Adipose tissue (tissue), 3 donors: Measurements from ENCODE around the gene ABCA9. TPM values are rescaled to one million over a fixed set of nuclear protein-coding genes. Genes with fewer than 3 reads are reported as not detected.

Experiments
- H3K27ac ChIP-seq: one replicate; pipeline ENCODE4 v1.5.1; 2013; ENCODE audit warnings: low read depth, low read length
- WGBS, 3 donors: extraction: QIAGEN DNeasy Blood & Tissue Kit; methylation state at CpG; one replicate each; pipeline ENCODE4 v1.1.7; 2013; 5-methylcytosine and 5-hydroxymethylcytosine counted together
- polyA plus RNA-seq, 3 donors: library from polyadenylated mRNA; stranded (reverse); fragments of 200-250 nt; gene quantifications; one replicate each; pipeline ENCODE4 v1.2.3, GENCODE V29; 2013
- donor health status: healthy with polysubstance abuse.
- donor health status: Bipolar disorder and iron deficiency.
- donor health status: healthy.

ABCA9 gene
- polyA plus RNA-seq, 3 donors = 1.8 to 23.9 (median 21.1) TPM

DNA sequence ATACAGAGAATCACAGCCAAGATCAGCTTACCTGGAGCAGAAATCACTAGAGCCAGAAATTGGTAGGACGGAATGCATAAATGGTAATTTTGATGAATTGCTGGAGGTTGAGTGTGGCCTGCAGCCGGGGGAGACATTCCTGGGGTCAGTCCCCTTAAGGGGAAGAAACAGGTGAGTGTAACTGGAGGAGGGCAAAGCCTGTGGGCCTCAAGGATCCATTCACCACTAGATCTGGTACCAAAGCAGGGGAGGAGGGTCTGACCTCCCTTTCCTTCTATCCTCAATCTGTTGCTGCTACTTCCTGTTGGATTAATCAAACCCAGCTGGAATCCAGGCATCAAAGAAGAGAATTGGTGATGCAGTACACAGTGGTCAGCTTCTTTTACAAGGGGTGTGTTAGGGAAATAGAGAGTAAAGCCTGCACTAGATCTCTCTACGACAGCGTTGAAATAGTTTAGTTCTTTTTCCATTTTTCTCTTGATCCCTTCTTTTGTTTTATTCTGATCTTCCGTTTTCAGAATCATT lies 8.6 kb upstream of the ABCA9 start:
- 92 to 96% (median 93%) methylated on average over 5 of the region's 5 CpGs for WGBS, 3 donors
- H3K27ac ChIP-seq = no peak overlapping the region

DNA sequence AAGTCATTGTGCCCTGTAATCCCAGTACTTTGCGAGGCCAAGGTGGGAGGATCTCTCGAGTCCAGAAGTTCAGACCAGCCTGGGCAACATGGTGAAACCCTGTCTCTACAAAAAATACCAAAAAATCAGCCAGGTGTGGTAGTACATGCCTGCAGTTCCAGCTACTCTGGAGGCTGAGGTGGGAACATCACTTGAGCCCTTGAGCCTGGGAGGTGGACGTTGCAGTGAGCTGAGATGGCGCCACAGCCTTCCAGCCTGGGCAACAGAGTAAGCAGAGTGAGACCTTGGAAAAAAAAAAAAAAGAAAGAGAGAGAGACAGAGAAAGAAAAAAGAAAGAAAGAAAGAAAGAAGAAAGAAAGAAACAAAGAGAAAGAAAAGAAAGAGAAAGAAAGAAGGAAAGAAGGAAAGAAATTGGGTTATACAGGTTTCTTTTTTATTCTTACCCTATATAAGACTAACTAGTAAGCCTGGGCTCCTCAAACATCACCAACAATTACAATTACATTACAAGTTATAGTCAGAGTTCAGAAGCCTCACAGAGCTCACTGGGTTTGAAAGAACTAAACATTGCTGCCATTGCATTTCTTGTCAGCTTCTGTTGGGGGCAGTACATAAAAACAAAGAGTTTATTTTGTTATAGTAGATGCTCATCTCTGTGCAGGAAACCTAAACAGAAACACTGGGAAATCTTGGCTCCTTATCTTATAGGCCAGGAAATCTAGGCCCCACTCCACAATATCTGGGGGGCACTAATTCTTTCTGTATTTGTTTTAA lies 6.7 kb upstream of the ABCA9 start:
- H3K27ac ChIP-seq = no peak overlapping the region
- WGBS, 3 donors = 94 to 96% (median 96%) methylated on average over 4 of the region's 4 CpGs

DNA sequence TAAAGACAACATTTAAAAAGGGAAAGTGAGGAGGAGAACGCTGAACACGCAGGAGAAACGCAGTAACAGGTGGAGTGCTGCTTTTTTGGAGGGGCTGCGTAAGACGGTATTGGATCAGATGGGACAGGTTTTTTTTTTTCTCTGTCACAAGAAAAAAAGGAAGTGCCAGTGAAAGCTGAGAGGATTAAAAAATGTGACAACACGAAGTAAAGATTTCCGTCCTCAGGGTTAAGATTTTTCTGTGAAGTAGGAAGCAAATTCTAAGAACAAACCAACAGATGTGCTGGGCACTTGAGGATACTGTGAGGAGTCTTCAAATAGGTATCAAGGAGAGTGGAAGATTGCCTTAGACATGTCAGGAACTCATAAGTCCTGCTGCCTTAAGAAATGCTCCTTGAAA lies 5.8 kb upstream of the ABCA9 start:
- H3K27ac ChIP-seq = no peak overlapping the region
- 56 to 85% (median 71%) methylated on average over 7 of the region's 7 CpGs for WGBS, 3 donors

DNA sequence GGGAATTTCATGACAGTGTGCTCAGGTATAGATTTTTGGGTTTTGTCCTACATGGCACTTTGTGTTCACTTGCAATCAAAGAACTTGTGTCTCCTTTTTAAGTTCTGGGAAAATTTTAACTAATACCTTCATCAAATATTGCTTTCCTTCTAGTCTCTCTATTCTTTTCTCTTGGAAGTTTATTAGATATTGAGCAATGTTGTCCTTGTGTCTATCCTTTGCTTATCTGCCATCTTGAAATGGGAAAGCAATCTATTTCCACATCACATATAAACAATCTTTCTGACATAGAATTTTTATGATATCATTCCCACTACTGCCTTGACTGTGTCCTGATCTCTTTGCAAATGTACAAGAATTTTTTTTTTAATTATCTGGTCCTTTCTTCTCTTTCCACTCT lies 4.4 kb upstream of the ABCA9 start:
- H3K27ac ChIP-seq = no peak overlapping the region

DNA sequence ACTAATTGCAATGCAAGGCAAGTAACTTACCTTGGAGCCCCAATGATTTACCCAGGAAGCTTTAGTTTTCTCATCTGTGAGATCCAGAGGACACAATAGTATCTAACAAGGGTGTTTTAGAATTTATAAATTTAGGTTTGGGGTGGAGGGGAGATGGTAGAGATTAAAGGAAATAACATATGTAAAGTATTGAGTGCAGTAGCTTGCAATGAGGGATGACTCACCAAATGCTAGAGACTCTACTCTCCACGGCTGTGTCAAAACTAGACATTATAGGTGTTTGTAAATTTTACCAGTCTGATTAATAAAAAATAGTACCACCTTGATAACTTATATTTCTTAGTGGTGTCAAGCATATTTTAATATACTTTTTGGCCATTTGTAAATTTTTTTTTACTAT lies 3.7 kb upstream of the ABCA9 start:
- 74 to 92% (median 84%) methylated on average over 1 of the region's 1 CpG for WGBS, 3 donors
- H3K27ac ChIP-seq = no peak overlapping the region

DNA sequence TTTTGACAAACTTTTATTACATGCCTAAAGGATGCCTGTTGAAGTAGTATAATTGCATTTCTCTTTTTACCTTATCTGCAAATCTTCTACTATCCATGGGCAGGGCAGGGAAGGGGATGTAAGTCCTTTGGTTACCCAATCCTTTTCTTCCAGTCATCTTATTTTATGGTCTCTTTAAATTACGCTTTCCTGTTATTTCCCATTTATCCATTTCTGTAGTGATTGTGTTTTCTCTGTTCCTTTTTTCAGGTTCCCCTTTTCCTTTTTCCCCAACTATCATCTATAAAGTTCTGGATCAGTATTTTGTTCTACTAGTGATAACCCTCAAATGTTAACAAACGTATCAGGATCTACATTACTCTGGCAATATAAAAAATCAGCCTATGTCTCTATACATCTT lies 3.3 kb upstream of the ABCA9 start:
- WGBS, 3 donors = 79 to 93% (median 80%) methylated on average over 2 of the region's 2 CpGs
- no peak overlapping the region for H3K27ac ChIP-seq

DNA sequence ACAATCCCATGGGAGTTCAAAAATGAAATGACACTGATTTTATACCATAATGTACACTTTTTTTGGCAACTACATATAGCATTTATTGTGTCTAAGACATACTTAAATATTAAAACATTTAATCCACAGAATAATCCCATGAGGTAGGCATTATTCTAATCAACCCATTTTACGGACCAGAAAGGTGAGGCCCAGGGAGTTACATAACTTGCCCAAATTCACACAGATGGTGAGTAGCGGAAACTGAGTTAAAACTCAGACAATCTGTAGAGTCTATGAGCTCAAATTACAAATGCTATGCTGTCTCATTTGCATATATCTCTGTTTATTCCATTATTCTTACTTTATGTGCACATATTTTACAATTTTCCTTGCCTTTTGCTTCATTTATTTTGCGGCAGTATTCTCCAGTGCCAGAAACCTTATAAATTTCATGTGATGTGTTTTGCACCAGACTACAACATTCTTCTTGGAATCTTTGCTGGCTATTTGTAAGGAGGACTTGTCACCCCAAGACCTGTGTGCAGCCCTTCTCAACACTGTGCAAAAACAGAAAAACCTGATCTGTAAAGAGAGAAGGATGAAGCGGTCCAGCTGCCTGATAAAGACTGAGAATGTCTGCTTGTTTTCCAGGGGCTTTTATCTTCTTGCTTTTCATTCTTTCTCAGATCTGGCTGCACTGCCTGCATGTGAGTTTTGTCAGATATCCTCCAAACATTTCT lies 2.3 kb upstream of the ABCA9 start:
- WGBS, 3 donors = 60 to 84% (median 83%) methylated on average over 4 of the region's 4 CpGs
- no peak overlapping the region for H3K27ac ChIP-seq

DNA sequence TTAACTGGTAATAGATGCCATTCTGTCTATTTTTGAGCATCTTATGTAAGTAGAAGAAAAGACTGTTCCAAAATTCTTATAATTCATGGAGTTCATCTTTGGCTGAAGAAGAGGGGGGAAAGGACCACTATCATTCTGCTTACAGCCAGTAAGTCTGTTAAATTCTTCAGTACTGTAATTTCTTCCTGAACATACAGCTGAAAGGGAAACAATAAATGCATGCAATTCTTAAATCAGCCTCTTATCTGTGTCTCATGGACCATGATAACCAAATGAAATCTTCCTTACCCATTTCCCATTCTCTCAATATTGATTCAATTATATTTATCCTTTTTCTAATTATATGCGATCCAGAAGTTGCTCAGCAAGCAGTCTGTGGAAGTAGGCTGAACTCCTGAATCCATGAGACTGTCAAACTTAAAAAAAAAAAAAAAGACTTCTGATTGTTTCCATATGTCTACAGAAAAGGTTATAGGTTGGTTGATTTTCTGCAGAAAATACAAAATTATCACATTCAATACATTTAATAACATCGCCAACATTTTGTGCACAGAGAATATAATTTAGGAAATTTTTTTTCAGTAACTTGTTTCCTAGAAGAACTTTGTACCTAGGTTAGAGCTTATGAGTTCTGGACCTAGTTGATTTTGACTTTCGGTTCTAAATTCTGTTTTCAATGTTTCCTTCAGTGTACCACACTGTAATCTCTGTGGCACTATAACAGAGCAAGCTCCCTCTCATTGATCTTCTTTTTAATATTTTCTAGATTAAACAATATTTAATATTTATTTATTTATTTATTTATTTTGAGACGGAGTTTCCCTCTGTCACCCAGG lies 1.2 kb upstream of the ABCA9 start:
- H3K27ac ChIP-seq = no peak overlapping the region
- 82 to 89% (median 85%) methylated on average over 4 of the region's 4 CpGs for WGBS, 3 donors

DNA sequence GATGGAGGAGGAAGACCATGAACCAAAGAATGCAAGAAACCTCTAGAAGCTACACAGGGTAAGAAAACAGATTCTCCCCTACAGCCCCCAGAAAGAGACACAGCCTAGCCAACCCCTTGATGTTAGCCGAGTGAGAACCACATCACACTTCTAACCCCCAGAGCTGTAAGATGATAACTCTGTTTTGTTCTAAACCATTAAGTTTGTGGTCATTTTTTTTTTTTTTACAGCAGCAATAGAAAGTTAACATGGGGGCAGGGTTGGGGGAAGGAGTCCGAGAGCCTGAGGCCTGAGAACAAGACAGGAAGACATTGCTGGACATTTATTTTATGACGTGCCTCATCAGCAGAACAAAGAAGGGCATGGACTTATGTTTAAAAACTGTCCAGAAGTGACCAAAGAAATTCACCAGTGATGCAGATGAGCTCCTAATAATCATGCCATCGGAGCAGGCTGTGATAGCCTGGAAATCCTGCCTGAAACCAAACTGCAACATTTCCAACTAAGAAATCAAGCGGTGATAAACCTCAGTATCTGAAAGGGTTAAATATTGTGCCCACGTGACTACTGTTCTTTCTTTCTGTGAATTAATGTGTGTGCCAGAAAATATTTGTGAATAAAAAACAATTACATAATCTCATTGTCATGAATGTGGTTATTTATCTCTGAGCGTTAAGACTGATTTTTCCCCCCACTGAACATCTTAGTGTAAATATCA lies 1.1 kb downstream of the ABCA9 start:
- no peak overlapping the region for H3K27ac ChIP-seq
- WGBS, 3 donors = 51 to 61% (median 56%) methylated on average over 7 of the region's 7 CpGs

DNA sequence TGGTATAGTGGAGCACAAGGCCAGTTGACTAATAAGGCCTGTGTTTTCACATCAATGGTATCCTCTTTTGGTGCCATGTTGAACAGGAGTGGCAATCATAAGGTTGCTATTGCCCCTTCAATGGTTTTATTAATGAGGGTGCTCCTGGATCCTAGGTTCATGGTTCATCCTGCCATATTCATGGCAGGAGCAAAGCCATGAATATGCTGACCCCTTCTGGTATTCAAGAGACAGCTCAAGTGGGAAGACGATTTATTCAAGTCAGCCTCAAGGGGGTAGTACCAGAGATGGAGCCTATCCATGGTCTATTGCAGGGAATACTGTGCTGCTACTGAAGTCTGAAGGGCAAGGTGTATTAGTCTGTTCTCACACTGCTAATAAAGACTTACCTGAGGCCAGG lies 2.6 kb downstream of the ABCA9 start:
- 65 to 92% (median 91%) methylated on average over 1 of the region's 1 CpG for WGBS, 3 donors
- no peak overlapping the region for H3K27ac ChIP-seq

DNA sequence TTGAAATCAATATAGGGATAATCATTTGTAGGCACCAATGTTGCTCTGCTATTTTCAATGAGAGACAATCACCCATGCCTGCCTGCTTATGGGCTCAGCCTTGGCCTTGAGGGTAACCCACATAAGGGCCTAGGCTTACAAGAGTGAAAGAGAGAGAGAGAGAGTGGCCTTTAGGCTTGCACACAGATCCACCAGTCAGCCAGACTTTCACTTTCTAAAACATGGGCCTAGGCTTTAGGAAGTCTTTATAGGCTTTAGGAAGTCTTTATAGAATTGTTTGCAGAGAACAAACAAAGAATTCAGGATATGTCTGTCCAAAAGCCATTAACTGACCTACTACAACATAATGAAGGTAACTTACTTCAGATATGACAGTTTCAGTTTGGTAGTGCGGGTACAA lies 3.4 kb downstream of the ABCA9 start:
- H3K27ac ChIP-seq = no peak overlapping the region
- 74 to 86% (median 83%) methylated on average over 1 of the region's 1 CpG for WGBS, 3 donors

DNA sequence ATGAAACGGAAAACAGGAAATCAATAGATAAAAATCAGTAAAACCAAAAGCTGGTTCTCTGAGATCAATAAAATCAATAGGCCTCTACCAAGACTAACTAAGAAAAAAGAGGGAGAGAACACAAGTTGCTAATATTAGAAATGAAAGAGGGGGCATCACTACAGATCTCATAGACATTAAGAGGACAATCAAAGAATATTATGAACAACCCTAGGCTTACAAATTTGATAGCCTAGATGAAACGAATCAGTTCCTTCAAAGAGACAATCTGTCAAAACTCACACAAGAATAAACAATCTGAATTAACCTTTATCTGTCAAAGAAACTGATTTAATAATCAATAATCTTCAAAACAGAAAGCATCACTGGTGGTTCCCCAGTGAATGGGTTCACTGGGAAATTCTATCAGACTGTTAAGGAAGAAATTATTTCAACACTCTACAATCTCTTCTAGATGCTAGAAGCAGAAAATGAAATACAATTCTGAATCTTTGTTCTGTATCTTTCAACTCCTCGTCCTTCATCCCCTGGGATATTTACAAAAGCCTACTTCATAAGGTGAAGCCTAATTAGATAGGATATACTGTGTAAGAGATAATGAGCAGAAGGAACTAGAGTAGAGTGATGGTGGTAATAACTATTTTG lies 4.4 kb downstream of the ABCA9 start:
- 88 to 94% (median 91%) methylated on average over 3 of the region's 3 CpGs for WGBS, 3 donors
- no peak overlapping the region for H3K27ac ChIP-seq

DNA sequence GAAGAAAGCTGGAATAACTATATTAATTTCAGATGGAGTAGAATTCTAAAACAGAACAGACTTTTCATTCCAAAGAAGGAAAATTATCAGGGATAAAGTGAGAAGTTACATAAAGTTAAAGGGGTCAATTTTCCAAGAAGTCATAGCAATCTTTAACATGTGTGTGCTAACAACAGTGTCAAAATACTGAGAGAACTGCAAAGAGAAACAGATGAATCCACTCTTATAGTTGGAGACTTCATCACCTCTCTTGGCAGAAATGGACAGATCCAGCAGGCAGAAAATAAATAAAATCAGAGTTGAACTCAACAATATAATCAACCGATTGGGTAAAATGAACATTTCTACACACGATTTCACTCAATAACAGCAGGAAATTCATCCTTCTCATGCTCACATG lies 5.4 kb downstream of the ABCA9 start:
- WGBS, 3 donors = 92 to 95% (median 92%) methylated on average over 2 of the region's 2 CpGs
- H3K27ac ChIP-seq = no peak overlapping the region

DNA sequence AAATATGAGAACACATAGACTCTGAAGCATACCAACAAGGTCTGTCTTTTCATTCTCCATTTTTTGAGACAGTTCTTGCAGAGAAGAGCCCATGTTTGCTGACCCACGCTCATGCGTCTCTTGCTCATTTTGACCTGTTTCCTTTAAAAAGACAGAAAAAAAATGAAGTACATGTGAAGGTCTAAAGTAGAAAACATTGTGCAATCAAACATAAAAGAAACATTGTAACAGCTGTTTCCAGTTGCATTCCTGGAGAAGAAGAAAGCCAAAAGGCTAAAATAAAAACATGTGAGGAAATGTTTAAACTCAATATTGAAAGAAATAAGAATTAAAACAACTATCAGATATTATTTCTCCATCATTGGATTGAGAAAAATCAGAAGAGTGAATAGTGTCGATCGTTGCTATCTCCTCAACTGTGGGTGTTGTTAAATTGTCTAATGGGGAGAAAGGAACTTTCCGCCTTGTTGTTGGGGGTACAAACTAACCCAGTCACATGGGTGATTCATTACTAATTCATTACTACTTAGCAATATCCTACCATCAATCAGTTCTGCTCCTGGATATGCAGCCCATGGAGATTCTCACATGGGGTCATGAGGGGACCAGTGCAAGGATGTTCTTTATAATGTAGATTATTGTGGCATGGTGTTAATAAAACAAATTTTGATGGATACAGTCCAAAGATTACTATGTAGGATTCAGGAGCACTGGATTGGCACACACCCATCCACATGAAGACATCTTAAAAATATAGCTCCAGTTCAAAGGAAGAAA lies 9.5 kb downstream of the ABCA9 start:
- H3K27ac ChIP-seq = no peak overlapping the region
- WGBS, 3 donors = 52 to 71% (median 60%) methylated on average over 5 of the region's 5 CpGs

DNA sequence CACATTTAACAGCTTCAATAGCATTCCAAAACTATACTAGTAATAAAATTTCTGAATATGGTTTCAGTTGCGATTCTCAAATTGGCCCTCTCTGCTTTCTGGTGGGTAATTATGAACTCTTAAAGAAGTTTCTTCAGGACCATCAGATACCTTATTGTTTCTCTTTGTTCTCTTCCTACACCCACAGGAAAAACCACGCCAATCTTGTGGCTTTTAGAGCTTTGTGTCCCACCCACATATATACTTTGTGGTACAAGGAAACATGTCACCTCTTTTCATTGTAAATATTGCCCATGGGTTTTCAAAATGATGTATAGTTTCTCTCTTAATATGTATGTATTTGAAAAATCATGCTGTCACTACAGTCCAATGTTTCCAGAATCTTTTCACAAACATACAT lies 12.1 kb downstream of the ABCA9 start:
- WGBS, 3 donors = 82 to 96% (median 83%) methylated on average over 2 of the region's 2 CpGs
- no peak overlapping the region for H3K27ac ChIP-seq

DNA sequence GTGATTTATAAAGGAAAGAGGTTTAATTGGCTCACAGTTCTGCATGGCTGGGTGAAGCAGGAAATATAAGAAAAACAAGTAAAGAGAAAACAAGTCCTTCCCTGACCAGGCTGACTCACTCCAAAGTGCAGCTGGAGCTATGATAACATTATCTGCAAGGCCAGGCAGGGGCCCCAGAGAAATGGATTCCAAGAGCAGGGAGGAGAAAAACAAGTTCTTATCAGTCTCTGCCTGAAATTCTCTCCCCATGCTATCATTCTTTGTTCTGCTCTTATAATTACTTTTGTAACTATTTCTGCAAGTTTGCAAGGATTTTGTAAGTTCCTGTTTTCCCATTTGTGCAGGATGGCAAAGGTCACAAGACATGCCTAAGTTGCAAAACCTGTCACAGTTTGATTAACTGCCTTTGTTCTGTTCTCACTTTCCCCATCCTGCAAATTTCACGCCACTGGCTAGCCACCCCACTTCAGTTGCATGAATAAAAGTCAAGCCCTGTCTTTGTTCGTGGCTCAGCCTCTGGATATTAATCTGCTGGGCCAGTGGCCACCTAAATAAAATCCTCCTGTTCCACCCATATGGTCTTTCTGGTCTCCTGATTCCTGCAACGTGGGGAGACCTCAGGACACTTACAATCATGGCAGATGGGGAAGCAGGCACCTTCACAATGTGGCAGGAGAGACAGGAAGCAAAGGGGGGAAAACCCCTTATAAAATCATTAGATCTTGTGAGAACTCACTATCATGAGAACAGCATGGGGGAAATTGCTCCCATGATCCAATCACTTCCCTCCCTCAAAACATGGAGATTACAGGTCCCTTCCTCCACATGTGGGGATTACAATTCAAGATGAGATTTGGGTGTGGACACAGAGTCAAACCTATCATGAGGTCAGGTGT lies 13.1 kb downstream of the ABCA9 start:
- no peak overlapping the region for H3K27ac ChIP-seq
- 8 to 15% (median 11%) methylated on average over 3 of the region's 3 CpGs for WGBS, 3 donors
